ENCODE data around the gene KIF5C.

GRCh38 chr2:148957023-148957422 is 82.0 kb downstream of the KIF5C start:
- no peak for TF ChIP-seq CTCF (IDR thresholded peaks at IDR 0.05 in 4 of 5, conservative IDR thresholded peaks at IDR 0.05 in 1 of 5)
- TF ChIP-seq POLR2A (IDR thresholded peaks at IDR 0.05), result no peak

Measured in gastrocnemius medialis (tissue), 4 donors.